OCI-LY7 (cell line): Measurements from ENCODE around the gene WFS1. TPM values are rescaled to one million over a fixed set of nuclear protein-coding genes. Genes with fewer than 3 reads are reported as not detected.

Experiments used
- BruUV-seq: library from RNA; stranded (reverse); fragments of 400-500 nt; replicated peaks from 2 replicates; lab custom pipeline; 2021; lab: Mats Ljungman, UMichigan
- CTCF ChIA-PET: fragments of 300-600 bp; sonication (Branson Sonifier 250); formaldehyde crosslinking; loops from one replicate; lab custom pipeline; 2022; ENCODE audit warnings: antibody characterized with exemption; ENCODE audit not compliant: unreplicated experiment; lab: Charles Lee
- POLR2A ChIA-PET: fragments of 300-600 bp; sonication (Branson Sonifier 250); formaldehyde crosslinking; loops from one replicate; lab custom pipeline; 2022; ENCODE audit warnings: antibody characterized with exemption; lab: Charles Lee
- DNase-seq: peaks from one replicate; pipeline ENCODE4 v3.0.0-alpha.2; 2015; ENCODE audit warnings: low spot score
- H2AFZ ChIP-seq: fragments of 200-600 bp; sonication (generic), shearing (Covaris generic); 2 replicates; pipeline ENCODE4 v1.6.1; 2014; ENCODE audit warnings: mild to moderate bottlenecking, antibody characterized with exemption, low read length, moderate library complexity
- H3K27ac ChIP-seq: fragments of 200-600 bp; sonication (generic); 2 replicates; pipeline ENCODE4 v1.5.1; 2014; ENCODE audit warnings: mixed run types, low read depth, mild to moderate bottlenecking, moderate library complexity, low read length, inconsistent platforms; ENCODE audit not compliant: poor library complexity, severe bottlenecking
- H3K36me3 ChIP-seq: fragments of 200-600 bp; sonication (generic); 2 replicates; pipeline ENCODE4 v1.6.1; 2014; ENCODE audit warnings: mild to moderate bottlenecking, antibody characterized with exemption, low read length, moderate library complexity, mixed read lengths; ENCODE audit not compliant: insufficient read depth
- H3K4me1 ChIP-seq: fragments of 200-600 bp; sonication (generic); 2 replicates; pipeline ENCODE4 v1.5.1; 2014; ENCODE audit warnings: mild to moderate bottlenecking, low read length; ENCODE audit not compliant: insufficient read depth, poor library complexity, severe bottlenecking
- H3K4me2 ChIP-seq: fragments of 200-600 bp; sonication (generic); 2 replicates; pipeline ENCODE4 v1.6.1; 2014; ENCODE audit warnings: mild to moderate bottlenecking, low read length
- H3K4me3 ChIP-seq: fragments of 200-600 bp; sonication (generic); 2 replicates; pipeline ENCODE4 v1.5.1; 2014; ENCODE audit warnings: mild to moderate bottlenecking, low read depth, low read length; ENCODE audit not compliant: poor library complexity, severe bottlenecking
- H3K79me2 ChIP-seq: fragments of 200-600 bp; sonication (generic); 2 replicates; pipeline ENCODE4 v1.6.1; 2016; ENCODE audit warnings: low read depth, mild to moderate bottlenecking, low read length, moderate library complexity, mixed read lengths; ENCODE audit not compliant: insufficient read depth
- H3K9me2 ChIP-seq: fragments of 200-600 bp; sonication (generic); 2 replicates; pipeline ENCODE4 v1.6.1; 2016; ENCODE audit warnings: mild to moderate bottlenecking, low read length, mixed read lengths; ENCODE audit not compliant: insufficient read depth
- H3K9me3 ChIP-seq: fragments of 200-600 bp; sonication (generic); 2 replicates; pipeline ENCODE4 v1.6.1; 2014; ENCODE audit warnings: mild to moderate bottlenecking, mixed run types, low read length, mixed read lengths
- H4K20me1 ChIP-seq: fragments of 200-600 bp; sonication (generic); 2 replicates; pipeline ENCODE4 v1.6.1; 2014; ENCODE audit warnings: mild to moderate bottlenecking, antibody characterized with exemption, low read length, moderate library complexity, mixed read lengths; ENCODE audit not compliant: insufficient read depth
- CTCF ChIP-seq: fragments of 200-600 bp; sonication (generic); conservative IDR thresholded peaks from 2 replicates; pipeline ENCODE4 v1.5.1; 2014; ENCODE audit warnings: mild to moderate bottlenecking, antibody characterized with exemption, low read length, moderate library complexity, mixed read lengths
- EZH2phosphoT487 ChIP-seq: fragments of 200-600 bp; sonication (generic); IDR thresholded peaks from 2 replicates; pipeline ENCODE4 v1.6.1; 2018; ENCODE audit warnings: low read depth, borderline replicate concordance, mild to moderate bottlenecking, mixed run types, antibody characterized with exemption, low read length, moderate library complexity, mixed read lengths
- intact Hi-C: fragments of 100-400 bp; cut with micrococcal nuclease; formaldehyde crosslinking; loops from one replicate; pipeline ENCODE4 v1.10.0; 2022; ENCODE audit not compliant: unreplicated experiment
- total RNA-seq, 2 experiments: library from RNA; depleted of rRNA in 1 of 2; stranded (reverse); fragments of >200 nt in 1 of 2; shearing (Covaris generic) in 1 of 2; gene quantifications; 2 replicates each; pipeline ENCODE4 v1.2.3, GENCODE V29; 2014 to 2022

The WFS1 gene
- total RNA-seq, 2 experiments from 2014 or later, result 6.1 to 14.5 TPM

- CTCF ChIA-PET, result no interaction called here
- POLR2A ChIA-PET, result no interaction called here
These were observed 47.5 kb upstream of the WFS1 start for GRCh38 chr4:6221851-6222760.

GRCh38 chr4:6222761-6223292, 46.8 kb upstream of the WFS1 start:
- no peaks in the 10 kb centered on the region for H3K36me3 ChIP-seq
- TF ChIP-seq EZH2phosphoT487 (no peak), CTCF (no peak)
- POLR2A ChIA-PET, result no interaction called here
- no TSS peak for BruUV-seq
- no peaks in the 10 kb centered on the region for H3K79me2 ChIP-seq
- no peaks in the 10 kb centered on the region for H3K9me2 ChIP-seq
- no peak overlapping the region for H2AFZ ChIP-seq
- intact Hi-C loops, result no loop called here
- DNase-seq, result no peak
- H3K4me1 ChIP-seq, result no peaks in the 10 kb centered on the region
- CTCF ChIA-PET, result no interaction called here
- no peak overlapping the region for H3K4me2 ChIP-seq
- H4K20me1 ChIP-seq, result no peaks in the 10 kb centered on the region
- no peaks in the 10 kb centered on the region for H3K9me3 ChIP-seq
- no peak overlapping the region for H3K4me3 ChIP-seq
- H3K27ac ChIP-seq, result no peak overlapping the region

More at GRCh38 chr4:6221851-6222760, 47.5 kb upstream of the WFS1 start:
- BruUV-seq, result no TSS peak
- Histone ChIP-seq H2AFZ (no peak overlapping the region), H3K9me2 (no peaks in the 10 kb centered on the region), H4K20me1 (no peaks in the 10 kb centered on the region), H3K4me3 (no peak overlapping the region), H3K4me1 (no peaks in the 10 kb centered on the region), H3K9me3 (no peaks in the 10 kb centered on the region), H3K79me2 (no peaks in the 10 kb centered on the region), H3K27ac (no peak overlapping the region), H3K36me3 (no peaks in the 10 kb centered on the region), H3K4me2 (no peak overlapping the region)
- no peak for DNase-seq
- intact Hi-C loops, result no loop called here
- TF ChIP-seq CTCF, result no peak
- no peak for TF ChIP-seq EZH2phosphoT487

GRCh38 chr4:6224735-6225134, 44.9 kb upstream of the WFS1 start:
- DNase-seq, result no peak
- Histone ChIP-seq H3K9me3 (no peaks in the 10 kb centered on the region), H3K4me2 (no peak overlapping the region), H3K4me1 (no peaks in the 10 kb centered on the region), H3K79me2 (no peaks in the 10 kb centered on the region), H3K36me3 (no peaks in the 10 kb centered on the region), H3K9me2 (no peaks in the 10 kb centered on the region), H4K20me1 (no peaks in the 10 kb centered on the region), H2AFZ (no peak overlapping the region), H3K27ac (no peak overlapping the region), H3K4me3 (no peak overlapping the region)
- ChIA-PET POLR2A (no interaction called here), CTCF (no interaction called here)
- BruUV-seq, result no TSS peak
- intact Hi-C loops, result no loop called here
- TF ChIP-seq EZH2phosphoT487, result no peak
- TF ChIP-seq CTCF, result no peak
